Glutamatergic neuron (in vitro differentiated cells): Measurements from ENCODE around the gene NDC1. TPM values are rescaled to one million over a fixed set of nuclear protein-coding genes. Genes with fewer than 3 reads are reported as not detected.

Experiments
- DNase-seq: peaks from one replicate; pipeline ENCODE4 v3.0.0; 2022
- H3K27ac Mint-ChIP-seq: one replicate; pipeline ENCODE4 v1.8.0; 2020; ENCODE audit warnings: mild to moderate bottlenecking, mixed read lengths, inconsistent platforms; ENCODE audit not compliant: unreplicated experiment
- H3K27me3 Mint-ChIP-seq: one replicate; pipeline ENCODE4 v1.8.0; 2020; ENCODE audit warnings: mild to moderate bottlenecking, moderate library complexity, mixed read lengths, inconsistent platforms; ENCODE audit not compliant: unreplicated experiment
- H3K36me3 Mint-ChIP-seq: one replicate; pipeline ENCODE4 v1.8.0; 2020; ENCODE audit warnings: mild to moderate bottlenecking, mixed read lengths, inconsistent platforms; ENCODE audit not compliant: unreplicated experiment
- H3K4me1 Mint-ChIP-seq: one replicate; pipeline ENCODE4 v1.8.0; 2020; ENCODE audit warnings: mild to moderate bottlenecking, low read depth, mixed read lengths, inconsistent platforms; ENCODE audit not compliant: unreplicated experiment
- H3K4me3 Mint-ChIP-seq: one replicate; pipeline ENCODE4 v1.8.0; 2020; ENCODE audit warnings: mild to moderate bottlenecking, mixed read lengths, inconsistent platforms; ENCODE audit not compliant: unreplicated experiment
- H3K9me3 Mint-ChIP-seq: one replicate; pipeline ENCODE4 v1.8.0; 2020; ENCODE audit warnings: mild to moderate bottlenecking, moderate library complexity, mixed read lengths, inconsistent platforms; ENCODE audit not compliant: unreplicated experiment
- CTCF ChIP-seq: fragments of 200-600 bp; sonication (generic); IDR thresholded peaks from one replicate; pipeline ENCODE4 v1.5.0; 2021; ENCODE audit not compliant: partially characterized antibody, unreplicated experiment
- total RNA-seq: library from RNA; stranded (reverse); fragmentation: NEBNext Ultra II Directional; extraction: Animal tissue kit (Norgen Biotek cat#: 25700); gene quantifications from one replicate; pipeline ENCODE4 v1.2.1, GENCODE V29; 2021; ENCODE audit not compliant: unreplicated experiment

Gene NDC1
- total RNA-seq, 1 donor from 2014 or later, result 10.6 TPM

GRCh38 chr1:53871221-53871620 is 33.1 kb upstream of the NDC1 start:
- TF ChIP-seq CTCF, result no peak
- no peak for DNase-seq
- Mint-ChIP-seq H3K27ac (no peak overlapping the region), H3K4me1 (no peaks in the 10 kb centered on the region), H3K27me3 (no peaks in the 10 kb centered on the region), H3K4me3 (no peak overlapping the region), H3K36me3 (no peaks in the 10 kb centered on the region), H3K9me3 (no peaks in the 10 kb centered on the region)

DNA sequence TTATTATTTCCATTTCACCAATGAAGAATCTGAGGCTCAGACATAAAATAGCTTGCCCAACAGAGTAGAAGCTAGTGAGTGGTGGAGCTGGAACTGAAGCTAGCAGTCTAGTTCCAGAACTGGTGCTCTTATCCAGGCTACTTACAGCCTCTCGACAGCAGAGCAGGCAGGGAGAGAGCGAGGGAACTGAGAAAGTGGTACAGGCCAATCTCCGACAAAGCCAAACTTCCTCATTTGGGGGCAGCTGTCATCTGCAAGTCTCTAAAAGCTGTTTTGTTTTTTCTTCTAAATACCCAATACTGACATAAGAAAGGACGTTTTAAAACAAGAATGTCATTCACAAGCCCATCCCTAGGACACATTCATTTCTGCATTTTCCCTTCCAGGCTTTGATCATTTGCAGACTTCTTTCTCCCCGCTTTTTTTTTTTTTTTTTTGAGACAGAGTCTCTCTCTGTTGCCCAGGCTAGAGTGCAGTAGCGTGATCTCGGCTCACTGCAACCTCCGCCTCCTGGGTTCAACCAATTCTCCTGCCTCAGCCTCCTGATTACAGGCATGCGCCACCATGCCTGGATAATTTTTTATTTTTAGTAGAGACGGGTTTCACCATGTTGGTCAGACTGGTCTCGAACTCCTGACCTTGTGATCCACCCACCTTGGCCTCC is 31.5 kb upstream of the NDC1 start:
- TF ChIP-seq CTCF, result no peak
- Mint-ChIP-seq H3K27ac (no peak overlapping the region), H3K9me3 (no peaks in the 10 kb centered on the region), H3K36me3 (no peaks in the 10 kb centered on the region), H3K4me1 (no peaks in the 10 kb centered on the region), H3K27me3 (no peaks in the 10 kb centered on the region), H3K4me3 (no peak overlapping the region)
- no peak for DNase-seq

DNA sequence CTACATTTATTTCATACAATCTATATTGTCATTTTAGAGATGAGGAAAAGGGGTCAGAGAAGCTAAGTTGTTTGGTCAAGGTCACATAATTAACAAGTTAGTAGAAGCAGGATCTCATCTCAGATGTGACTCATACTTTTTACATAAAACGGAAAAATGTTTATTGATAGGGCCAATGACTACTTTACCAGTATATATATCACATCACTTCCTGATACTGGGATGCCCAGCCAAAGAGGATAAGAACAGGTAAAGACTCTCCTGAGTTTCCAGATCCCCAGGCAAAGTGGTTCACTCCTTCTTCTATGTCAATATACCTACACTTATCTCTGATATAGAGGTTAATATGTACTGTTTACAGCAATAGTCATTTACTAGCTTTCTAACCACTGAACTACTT is 30.5 kb upstream of the NDC1 start:
- no peaks in the 10 kb centered on the region for H3K27me3 Mint-ChIP-seq
- H3K9me3 Mint-ChIP-seq, result no peaks in the 10 kb centered on the region
- no peaks in the 10 kb centered on the region for H3K36me3 Mint-ChIP-seq
- no peak overlapping the region for H3K4me3 Mint-ChIP-seq
- H3K4me1 Mint-ChIP-seq, result no peaks in the 10 kb centered on the region
- H3K27ac Mint-ChIP-seq, result no peak overlapping the region
- DNase-seq, result no peak
- TF ChIP-seq CTCF, result no peak

DNA sequence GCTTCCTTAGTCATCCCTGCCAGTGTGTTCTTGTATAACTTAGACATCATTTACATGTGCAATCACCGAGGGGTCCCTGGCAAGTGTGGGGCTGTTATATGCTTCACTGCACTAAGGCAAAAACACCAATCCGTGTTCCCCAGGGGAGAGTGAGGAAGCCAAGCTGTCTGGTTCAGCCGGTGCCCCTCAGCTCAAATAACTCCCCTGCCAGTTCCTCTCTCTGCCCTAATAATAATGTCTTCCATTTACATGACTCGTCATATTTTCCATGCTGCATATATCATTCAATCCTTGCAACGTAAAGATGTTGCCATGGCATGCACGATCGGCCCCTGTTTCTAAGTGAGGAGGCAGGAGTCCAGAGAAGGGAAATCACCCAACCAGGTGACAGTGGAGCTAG is 24.4 kb upstream of the NDC1 start:
- Mint-ChIP-seq H3K4me1 (peaks cover 7% of the 10 kb centered on the region), H3K27ac (no peak overlapping the region)

More for the DNA sequence above, 24.4 kb upstream of the NDC1 start:
- no peak for TF ChIP-seq CTCF
- no peaks in the 10 kb centered on the region for H3K9me3 Mint-ChIP-seq
- H3K36me3 Mint-ChIP-seq, result no peaks in the 10 kb centered on the region
- peak; percentile 17 for DNase-seq
- no peaks in the 10 kb centered on the region for H3K27me3 Mint-ChIP-seq
- H3K4me3 Mint-ChIP-seq, result no peak overlapping the region
